ENCODE data around the gene ZNF407. TPM values are rescaled to one million over a fixed set of nuclear protein-coding genes. Genes with fewer than 3 reads are reported as not detected.

ZNF407 gene
- total and polyA plus RNA-seq, 7 experiments from 2014 or later = 6.8 to 31.3 (median 27.9) TPM

DNA sequence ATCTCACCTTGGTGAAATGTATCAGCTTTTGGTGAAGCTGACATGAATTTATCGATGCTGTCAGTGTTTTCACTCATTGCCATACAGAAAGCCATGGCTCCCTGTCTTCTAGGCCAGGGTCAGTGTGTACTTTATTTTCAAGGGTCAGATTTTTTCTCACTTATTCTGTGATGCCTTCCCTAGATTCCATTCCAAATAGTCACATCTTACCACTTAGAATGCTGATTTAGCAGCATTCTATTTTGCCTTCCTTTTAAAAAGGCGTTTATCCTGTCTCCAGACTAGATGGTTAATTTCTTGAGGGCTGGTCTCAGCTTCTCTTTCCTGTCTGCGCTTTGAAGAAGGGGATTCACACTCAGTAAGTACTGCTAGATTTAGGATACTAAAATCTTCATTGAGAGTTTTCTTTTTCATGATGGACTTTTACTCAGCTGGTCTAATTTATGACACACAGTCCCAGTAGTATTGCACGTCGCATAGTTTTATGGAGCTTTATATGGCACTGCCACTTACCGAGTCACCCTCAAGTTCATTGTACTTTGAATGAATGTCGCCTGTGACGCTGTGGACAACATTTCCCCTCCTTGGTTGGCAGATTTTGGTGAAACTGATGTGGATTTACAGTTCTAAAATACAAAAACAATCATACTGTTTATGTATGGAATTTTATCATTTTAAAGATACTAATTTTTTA lies 194.0 kb downstream of the ZNF407 start:
- Histone ChIP-seq H3K9me3 (ENCODE audit: control insufficient read depth in 2 of 3, low read length in 3 of 3) (no peaks in the 10 kb centered on the region), H3K36me3 (ENCODE audit: control insufficient read depth in 2 of 3, insufficient read depth in 3 of 3, low read length in 3 of 3) (no peaks in the 10 kb centered on the region), H3K27ac (ENCODE audit: low read depth, low read length) (no peak overlapping the region), H3K4me1 (ENCODE audit: control insufficient read depth in 2 of 2, insufficient read depth in 2 of 2, low read length in 2 of 2) (no peaks in the 10 kb centered on the region), H3K4me3 (ENCODE audit: low read length) (no peak overlapping the region), H3K27me3 (ENCODE audit: control insufficient read depth in 2 of 2, insufficient read depth in 2 of 2, low read length in 2 of 2) (no peaks in the 10 kb centered on the region)
- ChIA-PET POLR2A (no interaction called here), CTCF (no interaction called here)
- Mint-ChIP-seq H3K27ac (no peak overlapping the region), H3K27me3 (no peaks in the 10 kb centered on the region), H3K4me1 (peaks cover 0 to 3% (median 0%) of the 10 kb centered on the region in 7 donors), H3K9me3 (no peaks in the 10 kb centered on the region), H3K36me3 (peaks cover 0 to 48% (median 35%) of the 10 kb centered on the region in 5 donors), H3K4me3 (no peak overlapping the region)
- no peak for ATAC-seq
- intact Hi-C loops (cut with micrococcal nuclease) = no loop called here
- no peak for DNase-seq

DNA sequence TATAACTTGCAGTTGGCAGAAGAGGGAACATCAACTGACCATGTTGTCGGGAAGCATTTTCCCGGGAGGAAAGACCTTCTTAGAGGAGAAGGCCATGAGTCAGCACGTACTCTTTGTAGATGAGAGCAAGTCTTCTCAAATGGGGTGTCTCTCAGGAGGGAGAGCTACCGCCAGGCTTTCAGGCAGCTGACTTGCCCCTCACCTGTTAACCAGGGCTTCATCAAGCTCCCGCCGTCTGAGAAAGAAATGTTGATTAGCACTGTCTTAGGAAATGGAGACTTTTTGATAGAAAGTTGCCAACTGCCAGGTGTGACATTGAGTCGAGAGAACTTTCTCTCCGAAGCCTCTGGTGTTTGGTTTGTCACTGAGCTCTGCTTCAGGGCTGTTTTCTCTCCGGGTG lies 196.1 kb downstream of the ZNF407 start:
- H3K4me3 Mint-ChIP-seq = no peak overlapping the region
- ATAC-seq (no peak), DNase-seq (no peak)
- peaks cover 0 to 11% (median 5%) of the 10 kb centered on the region in 7 donors for H3K4me1 Mint-ChIP-seq
- CTCF ChIA-PET = no interaction called here
- H3K4me1 ChIP-seq (ENCODE audit: control insufficient read depth in 2 of 2, insufficient read depth in 2 of 2, low read length in 2 of 2) = no peaks in the 10 kb centered on the region
- POLR2A ChIA-PET = no interaction called here
- no peak overlapping the region for H3K27ac ChIP-seq (ENCODE audit: low read depth, low read length)
- intact Hi-C loops (cut with micrococcal nuclease) = no loop called here
- peaks cover 0 to 43% (median 31%) of the 10 kb centered on the region in 5 donors for H3K36me3 Mint-ChIP-seq
- no peaks in the 10 kb centered on the region for H3K9me3 Mint-ChIP-seq
- no peak overlapping the region for H3K27ac Mint-ChIP-seq
- no peaks in the 10 kb centered on the region for H3K27me3 ChIP-seq (ENCODE audit: control insufficient read depth in 2 of 2, insufficient read depth in 2 of 2, low read length in 2 of 2)
- H3K4me3 ChIP-seq (ENCODE audit: low read length) = no peak overlapping the region
- H3K36me3 ChIP-seq (ENCODE audit: control insufficient read depth in 2 of 3, insufficient read depth in 3 of 3, low read length in 3 of 3) = no peaks in the 10 kb centered on the region
- no peaks in the 10 kb centered on the region for H3K27me3 Mint-ChIP-seq
- no peaks in the 10 kb centered on the region for H3K9me3 ChIP-seq (ENCODE audit: control insufficient read depth in 2 of 3, low read length in 3 of 3)

DNA sequence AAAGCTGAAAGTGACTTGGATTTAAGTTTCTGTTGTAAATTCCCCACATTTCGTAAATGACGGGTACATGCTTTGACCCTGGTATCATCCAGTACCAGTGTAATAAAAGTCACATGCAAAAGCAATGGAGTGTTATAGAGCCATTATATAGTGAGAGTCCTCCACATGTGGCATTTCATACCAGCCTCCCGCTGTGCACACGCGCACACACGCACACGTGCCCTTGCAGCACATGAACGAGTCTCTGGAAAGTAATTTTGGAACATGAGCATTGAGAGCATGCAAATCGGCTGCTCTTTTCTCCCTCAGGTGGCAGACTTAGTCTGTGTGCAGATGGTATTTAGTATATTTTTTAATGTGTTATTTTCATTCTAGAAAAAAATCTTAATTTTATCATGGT lies 198.1 kb downstream of the ZNF407 start:
- Histone ChIP-seq H3K27ac (ENCODE audit: low read depth, low read length) (no peak overlapping the region), H3K4me3 (ENCODE audit: low read length) (no peak overlapping the region), H3K4me1 (ENCODE audit: control insufficient read depth in 2 of 2, insufficient read depth in 2 of 2, low read length in 2 of 2) (no peaks in the 10 kb centered on the region), H3K27me3 (ENCODE audit: control insufficient read depth in 2 of 2, insufficient read depth in 2 of 2, low read length in 2 of 2) (no peaks in the 10 kb centered on the region), H3K9me3 (ENCODE audit: control insufficient read depth in 2 of 3, low read length in 3 of 3) (no peaks in the 10 kb centered on the region), H3K36me3 (ENCODE audit: control insufficient read depth in 2 of 3, insufficient read depth in 3 of 3, low read length in 3 of 3) (no peaks in the 10 kb centered on the region)
- no peak overlapping the region for H3K27ac Mint-ChIP-seq
- H3K4me1 Mint-ChIP-seq = peaks cover 0 to 11% (median 5%) of the 10 kb centered on the region in 7 donors
- H3K36me3 Mint-ChIP-seq = peaks cover 0 to 33% (median 16%) of the 10 kb centered on the region in 5 donors
- intact Hi-C loops (cut with micrococcal nuclease) = no loop called here
- DNase-seq = no peak
- no peaks in the 10 kb centered on the region for H3K9me3 Mint-ChIP-seq
- no peaks in the 10 kb centered on the region for H3K27me3 Mint-ChIP-seq
- CTCF ChIA-PET = no interaction called here
- POLR2A ChIA-PET = no interaction called here
- ATAC-seq = no peak
- H3K4me3 Mint-ChIP-seq = no peak overlapping the region

DNA sequence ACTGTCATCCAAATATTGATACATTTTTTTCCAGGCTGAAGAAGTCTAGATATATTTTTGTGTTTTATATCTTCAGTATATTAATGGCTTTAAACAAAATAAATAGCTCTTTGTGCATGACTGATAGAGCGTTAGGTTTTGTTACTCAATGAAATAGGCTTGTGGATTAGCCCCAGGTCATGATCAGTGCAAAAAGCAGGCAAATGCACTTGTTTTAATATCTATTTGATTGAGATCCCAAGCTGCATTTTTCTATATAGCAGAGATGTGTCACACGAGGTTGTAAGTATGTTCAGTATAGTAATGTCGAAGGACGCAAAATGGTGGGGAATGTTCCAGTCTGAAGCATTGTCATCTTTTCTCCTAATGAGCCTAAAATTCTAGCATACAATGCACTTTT lies 198.5 kb downstream of the ZNF407 start:
- no peak for ATAC-seq
- no peak for DNase-seq
- CTCF ChIA-PET = no interaction called here
- Mint-ChIP-seq H3K9me3 (no peaks in the 10 kb centered on the region), H3K36me3 (peaks cover 0 to 29% (median 16%) of the 10 kb centered on the region in 5 donors), H3K4me1 (peaks cover 0 to 11% (median 5%) of the 10 kb centered on the region in 7 donors), H3K27me3 (no peaks in the 10 kb centered on the region), H3K27ac (no peak overlapping the region), H3K4me3 (no peak overlapping the region)
- Histone ChIP-seq H3K4me3 (ENCODE audit: low read length) (no peak overlapping the region), H3K36me3 (ENCODE audit: control insufficient read depth in 2 of 3, insufficient read depth in 3 of 3, low read length in 3 of 3) (no peaks in the 10 kb centered on the region), H3K27me3 (ENCODE audit: control insufficient read depth in 2 of 2, insufficient read depth in 2 of 2, low read length in 2 of 2) (no peaks in the 10 kb centered on the region), H3K9me3 (ENCODE audit: control insufficient read depth in 2 of 3, low read length in 3 of 3) (no peaks in the 10 kb centered on the region), H3K4me1 (ENCODE audit: control insufficient read depth in 2 of 2, insufficient read depth in 2 of 2, low read length in 2 of 2) (no peaks in the 10 kb centered on the region), H3K27ac (ENCODE audit: low read depth, low read length) (no peak overlapping the region)
- POLR2A ChIA-PET = no interaction called here
- intact Hi-C loops (cut with micrococcal nuclease) = no loop called here

DNA sequence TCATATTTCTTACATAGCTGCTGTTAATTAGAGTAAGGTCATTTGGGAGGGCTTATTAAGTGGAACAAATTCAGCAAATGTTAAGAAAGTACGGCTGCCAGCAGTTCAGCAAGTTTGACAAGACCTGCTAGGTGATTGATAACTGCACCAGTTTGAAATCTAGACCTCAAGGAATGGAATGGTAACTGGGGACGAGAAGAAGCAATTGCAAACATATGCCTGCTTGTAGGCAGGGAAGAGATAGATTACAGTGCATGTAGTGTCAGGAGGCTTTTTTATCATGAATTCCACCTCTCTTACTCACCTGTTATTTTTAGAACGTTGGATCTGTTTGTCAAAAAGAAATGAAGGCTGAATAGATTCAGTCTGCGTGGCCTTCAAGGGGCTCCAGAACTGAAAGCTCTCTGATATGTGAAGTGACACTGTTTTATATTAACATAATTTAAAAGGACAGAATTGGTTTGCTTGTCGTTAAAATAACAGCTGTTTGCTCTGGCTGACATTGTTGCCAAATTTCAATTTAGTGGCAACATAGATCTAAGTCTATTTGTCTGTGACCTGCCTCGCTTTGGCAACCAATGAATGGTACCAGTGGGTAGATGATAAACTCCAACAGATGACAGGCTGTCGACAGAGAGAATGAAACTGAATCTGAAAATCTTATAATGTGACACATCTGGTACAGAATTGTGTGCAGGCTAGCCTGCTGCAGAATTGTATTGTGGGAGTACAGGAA lies 199.3 kb downstream of the ZNF407 start:
- ChIA-PET CTCF (no interaction called here), POLR2A (no interaction called here)
- DNase-seq (no peak), ATAC-seq (no peak)
- intact Hi-C loops (cut with micrococcal nuclease) = no loop called here
- H3K9me3 ChIP-seq (ENCODE audit: control insufficient read depth in 2 of 3, low read length in 3 of 3) = no peaks in the 10 kb centered on the region
- H3K4me1 ChIP-seq (ENCODE audit: control insufficient read depth in 2 of 2, insufficient read depth in 2 of 2, low read length in 2 of 2) = no peaks in the 10 kb centered on the region
- Mint-ChIP-seq H3K4me3 (no peak overlapping the region), H3K4me1 (peaks cover 0 to 11% (median 5%) of the 10 kb centered on the region in 7 donors), H3K9me3 (no peaks in the 10 kb centered on the region), H3K27ac (no peak overlapping the region), H3K27me3 (no peaks in the 10 kb centered on the region), H3K36me3 (peaks cover 0 to 22% (median 9%) of the 10 kb centered on the region in 5 donors)
- no peaks in the 10 kb centered on the region for H3K36me3 ChIP-seq (ENCODE audit: control insufficient read depth in 2 of 3, insufficient read depth in 3 of 3, low read length in 3 of 3)
- no peak overlapping the region for H3K27ac ChIP-seq (ENCODE audit: low read depth, low read length)
- no peak overlapping the region for H3K4me3 ChIP-seq (ENCODE audit: low read length)
- no peaks in the 10 kb centered on the region for H3K27me3 ChIP-seq (ENCODE audit: control insufficient read depth in 2 of 2, insufficient read depth in 2 of 2, low read length in 2 of 2)

DNA sequence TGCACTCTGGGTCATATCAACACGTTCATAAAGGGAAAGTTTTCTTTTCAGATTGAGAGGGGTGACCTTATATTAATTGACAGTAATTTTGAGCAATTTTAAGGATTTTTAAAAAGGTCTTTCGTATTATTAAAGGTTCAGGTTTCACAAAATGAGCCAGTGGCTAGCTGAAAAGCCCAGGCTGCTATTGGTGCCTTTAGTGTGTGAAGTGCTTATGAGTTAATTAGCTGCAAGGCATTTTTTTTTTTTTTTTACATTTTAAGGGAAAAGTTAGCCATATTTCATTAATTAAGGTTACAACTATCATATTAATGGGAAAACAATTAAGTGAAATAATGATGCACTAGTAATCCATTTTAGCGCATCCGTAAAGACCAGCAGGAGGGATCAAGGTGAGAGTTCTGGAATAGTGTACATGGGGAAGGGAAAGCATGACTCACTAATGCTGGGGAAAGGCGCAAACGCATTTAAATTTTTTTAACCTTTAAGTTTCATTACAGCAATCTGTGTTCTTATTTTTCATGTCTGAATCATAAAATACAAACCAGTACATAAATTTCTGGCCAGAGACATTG lies 200.0 kb downstream of the ZNF407 start:
- no peak for ATAC-seq
- H3K27me3 ChIP-seq (ENCODE audit: control insufficient read depth in 2 of 2, insufficient read depth in 2 of 2, low read length in 2 of 2) = no peaks in the 10 kb centered on the region
- intact Hi-C loops (cut with micrococcal nuclease) = no loop called here
- Mint-ChIP-seq H3K27ac (no peak overlapping the region), H3K36me3 (peaks cover 0 to 20% (median 8%) of the 10 kb centered on the region in 5 donors), H3K4me3 (no peak overlapping the region), H3K9me3 (no peaks in the 10 kb centered on the region), H3K27me3 (no peaks in the 10 kb centered on the region), H3K4me1 (peaks cover 0 to 11% (median 5%) of the 10 kb centered on the region in 7 donors)
- no peak for DNase-seq
- no peaks in the 10 kb centered on the region for H3K4me1 ChIP-seq (ENCODE audit: control insufficient read depth in 2 of 2, insufficient read depth in 2 of 2, low read length in 2 of 2)
- CTCF ChIA-PET = interaction anchor here (0.7 kb wide), 1 partner anchor 715 kb away, joined by 3 read pairs; no protein-coding TSS in a partner anchor
- H3K36me3 ChIP-seq (ENCODE audit: control insufficient read depth in 2 of 3, insufficient read depth in 3 of 3, low read length in 3 of 3) = no peaks in the 10 kb centered on the region
- H3K4me3 ChIP-seq (ENCODE audit: low read length) = no peak overlapping the region
- H3K27ac ChIP-seq (ENCODE audit: low read depth, low read length) = no peak overlapping the region
- POLR2A ChIA-PET = no interaction called here
- H3K9me3 ChIP-seq (ENCODE audit: control insufficient read depth in 2 of 3, low read length in 3 of 3) = no peaks in the 10 kb centered on the region
